22Rv1 (cell line): ENCODE measurements around the gene ERF.

ENCODE experiments used
- CTCF ChIP-seq: fragments of 450-650 bp; IDR thresholded peaks from 2 replicates; pipeline ENCODE4 v1.5.1; 2017; ENCODE audit warnings: mild to moderate bottlenecking
- ZFX ChIP-seq: fragments of 450-650 bp; IDR thresholded peaks from 2 replicates; pipeline ENCODE4 v1.6.1; 2017; ENCODE audit warnings: antibody characterized with exemption, borderline replicate concordance

GRCh38 chr19:42245231-42245630, 9.7 kb downstream of the ERF start:
- no peak for TF ChIP-seq CTCF
- no peak for TF ChIP-seq ZFX
